Measurements from ENCODE around the gene CRTC1. TPM values are rescaled to one million over a fixed set of nuclear protein-coding genes. Genes with fewer than 3 reads are reported as not detected.

The CRTC1 gene
- total and polyA plus RNA-seq, 2 of the 13 experiments (the other 11 are each of a cell fraction or from before 2014, with no cell fraction given): 2.0 to 2.7 TPM

GRCh38 chr19:18803550-18804138, 120.2 kb downstream of the CRTC1 start:
- H3K4me1 ChIP-seq (ENCODE audit: insufficient read depth, low read length): peaks cover 67% of the 10 kb centered on the region
- intact Hi-C loops (cut with micrococcal nuclease; ENCODE audit: unreplicated experiment): no loop called here
- in situ Hi-C loops (cut with HindIII; ENCODE audit: extremely low pct_ligation_motif_present, low pct_unique_long_range_greater_than_20kb): no loop called here
- CTCF ChIA-PET (ENCODE audit: low intra/inter-chr PET ratio, low total read pairs): no interaction called here
- H2AFZ ChIP-seq (ENCODE audit: low read length): no peak overlapping the region
- BruUV-seq (replicated peaks): no TSS peak
- ATAC-seq: peak; percentile 16
- H3K27ac ChIP-seq (ENCODE audit: extremely low read length, insufficient read depth, low read length): no peak overlapping the region
- no peaks in the 10 kb centered on the region for H4K20me1 ChIP-seq (ENCODE audit: insufficient read depth, low read length)
- POLR2A ChIA-PET: no interaction called here
- WGBS (ENCODE audit: low lambda C conversion rate): 19% methylated on average over 4 of the region's 5 CpGs
- peak overlapping the region; percentile 61 for H3K4me2 ChIP-seq (ENCODE audit: low read depth, low read length)
- no peak for DNase-seq (ENCODE audit: low spot score)
- no peak overlapping the region for H3K9ac ChIP-seq (ENCODE audit: insufficient read depth, low read depth, low read length)
- no peaks in the 10 kb centered on the region for H3K36me3 ChIP-seq (replicated peaks in 1 of 2; ENCODE audit: control insufficient read depth in 1 of 2, insufficient read depth in 2 of 2, low read length in 2 of 2)
- no peaks in the 10 kb centered on the region for H3K9me3 ChIP-seq (ENCODE audit: low read length)
- no peaks in the 10 kb centered on the region for H3K79me2 ChIP-seq (ENCODE audit: insufficient read depth, low read length)
- no peak for FAIRE-seq
- peaks cover 0 to 16% of the 10 kb centered on the region in 2 experiments; a peak in 3 of 5 replicates for H3K27me3 ChIP-seq (ENCODE audit: control insufficient read depth in 1 of 2, insufficient read depth in 2 of 2, low read length in 2 of 2)
- H3K4me3 ChIP-seq (replicated peaks in 1 of 3; ENCODE audit: insufficient read depth in 1 of 3, low read depth in 2 of 3, low read length in 3 of 3): peak overlapping the region in 1 of 3 experiments; percentile 39; a peak in 1 of 6 replicates
- no peak for TF ChIP-seq RAD21 (CRISPR knock-in tag; IDR thresholded peaks at IDR 0.05)
- TF ChIP-seq TEAD3 (CRISPR knock-in tag; optimal IDR thresholded peaks at IDR 0.05; ENCODE audit: borderline replicate concordance): no peak
- no peak for TF ChIP-seq ZSCAN22 (CRISPR knock-in tag; IDR thresholded peaks at IDR 0.05)
- TF ChIP-seq RARA (CRISPR knock-in tag; IDR thresholded peaks at IDR 0.05): peak; percentile 60
- no peak for TF ChIP-seq TGIF2 (CRISPR knock-in tag; IDR thresholded peaks at IDR 0.05)
- no peak for TF ChIP-seq ZNF674 (CRISPR knock-in tag; IDR thresholded peaks at IDR 0.05; ENCODE audit: low read depth)
- peak; percentile 90 for TF ChIP-seq ZMYM3 (CRISPR knock-in tag; IDR thresholded peaks at IDR 0.05)
- no peak for TF ChIP-seq ZNF619 (CRISPR knock-in tag; IDR thresholded peaks at IDR 0.05)
- TF ChIP-seq ZNF18 (CRISPR knock-in tag; IDR thresholded peaks at IDR 0.05; ENCODE audit: insufficient replicate concordance): no peak
- 0 out of 2 replicates have a peak, but pooled peaks have one; percentile 3 for TF ChIP-seq ARID5B (CRISPR knock-in tag; IDR thresholded peaks at IDR 0.05)
- peak; percentile 84 for TF ChIP-seq ZNF263 (CRISPR knock-in tag; IDR thresholded peaks at IDR 0.05)
- TF ChIP-seq HOXA7 (CRISPR knock-in tag; IDR thresholded peaks at IDR 0.05): no peak
- TF ChIP-seq RAD51 (IDR thresholded peaks at IDR 0.05; ENCODE audit: borderline replicate concordance): no peak
- TF ChIP-seq FOXC1 (CRISPR knock-in tag; IDR thresholded peaks at IDR 0.05; ENCODE audit: borderline replicate concordance): peak; percentile 17; the same call in 1 of the 2 replicates
- no peak for TF ChIP-seq ASH2L (IDR thresholded peaks at IDR 0.05; ENCODE audit: insufficient read length, low read depth, low read length)
- TF ChIP-seq ZFP36 (IDR thresholded peaks at IDR 0.05; ENCODE audit: borderline replicate concordance, low read depth, low read length, partially characterized antibody): peak; percentile 63
- TF ChIP-seq STAT5B (CRISPR knock-in tag; IDR thresholded peaks at IDR 0.05): no peak
- TF ChIP-seq ZNF431 (CRISPR knock-in tag; IDR thresholded peaks at IDR 0.05; ENCODE audit: borderline replicate concordance, low read depth): no peak
- no peak for TF ChIP-seq ZBTB43 (CRISPR knock-in tag; conservative IDR thresholded peaks at IDR 0.05)
- TF ChIP-seq ZNF572 (CRISPR knock-in tag; IDR thresholded peaks at IDR 0.05): 0 out of 2 replicates have a peak, but pooled peaks have one; percentile 35

Data from HepG2 (cell line).